Loucy (cell line): Measurements from ENCODE around the gene NARF.

Experiments
- H2AFZ ChIP-seq: fragments of 200-600 bp; sonication (generic); 2 replicates; pipeline ENCODE4 v1.6.0; 2016; ENCODE audit warnings: antibody characterized with exemption, mild to moderate bottlenecking, low read length, moderate library complexity
- H3F3A ChIP-seq: fragments of 200-600 bp; 2 replicates; pipeline ENCODE4 v1.6.0; 2016; ENCODE audit warnings: antibody characterized with exemption, low read depth, mild to moderate bottlenecking
- H3K27me3 ChIP-seq: fragments of 200-600 bp; sonication (generic); 2 replicates; pipeline ENCODE4 v1.6.1; 2014; ENCODE audit warnings: low read length, mild to moderate bottlenecking; ENCODE audit not compliant: insufficient read depth, poor library complexity, severe bottlenecking
- H3K36me3 ChIP-seq: fragments of 200-600 bp; sonication (generic); 2 replicates; pipeline ENCODE4 v1.6.1; 2016; ENCODE audit warnings: low read length; ENCODE audit not compliant: insufficient read depth
- H3K4me1 ChIP-seq: fragments of 200-600 bp; sonication (generic); 2 replicates; pipeline ENCODE4 v1.5.1; 2014; ENCODE audit warnings: low read length, mild to moderate bottlenecking; ENCODE audit not compliant: insufficient read depth, poor library complexity, severe bottlenecking
- H3K4me2 ChIP-seq: fragments of 200-600 bp; sonication (generic); 2 replicates; pipeline ENCODE4 v1.6.0; 2014; ENCODE audit warnings: antibody characterized with exemption, low read length, low read depth, mild to moderate bottlenecking; ENCODE audit not compliant: poor library complexity, severe bottlenecking
- H3K4me3 ChIP-seq: fragments of 200-600 bp; sonication (generic); 2 replicates; pipeline ENCODE4 v1.5.1; 2014; ENCODE audit warnings: low read length, mild to moderate bottlenecking, mixed read lengths; ENCODE audit not compliant: poor library complexity, severe bottlenecking
- H3K79me2 ChIP-seq: fragments of 200-600 bp; sonication (generic); 2 replicates; pipeline ENCODE4 v1.6.1; 2014; ENCODE audit warnings: low read length; ENCODE audit not compliant: insufficient read depth
- H3K9ac ChIP-seq: fragments of 200-600 bp; sonication (generic); 2 replicates; pipeline ENCODE4 v1.6.0; 2014; ENCODE audit warnings: mild to moderate bottlenecking, low read depth, low read length, moderate library complexity; ENCODE audit not compliant: poor library complexity, severe bottlenecking
- H3K9me2 ChIP-seq: fragments of 200-600 bp; sonication (generic); replicated peaks from 2 replicates; pipeline ENCODE4 v1.6.1; 2016; ENCODE audit warnings: low read depth, low read length, mixed read lengths
- H3K9me3 ChIP-seq: fragments of 200-600 bp; sonication (generic); 2 replicates; pipeline ENCODE4 v1.6.1; 2014; ENCODE audit warnings: mild to moderate bottlenecking, antibody characterized with exemption, low read length, low read depth; ENCODE audit not compliant: insufficient read depth
- H4K20me1 ChIP-seq: fragments of 200-600 bp; sonication (generic); 2 replicates; pipeline ENCODE4 v1.6.0; 2014; ENCODE audit warnings: antibody characterized with exemption, low read length, mild to moderate bottlenecking; ENCODE audit not compliant: insufficient read depth, poor library complexity, severe bottlenecking
- EZH2phosphoT487 ChIP-seq: fragments of 200-600 bp; IDR thresholded peaks from 2 replicates; pipeline ENCODE4 v1.6.1; 2018; ENCODE audit warnings: antibody characterized with exemption, mild to moderate bottlenecking, moderate library complexity, borderline replicate concordance
- TF ChIP-seq, protein P1 (sequence below): fragments of 200-600 bp; sonication (generic); conservative IDR thresholded peaks from 2 replicates; pipeline ENCODE4 v1.5.1; 2014; ENCODE audit warnings: mild to moderate bottlenecking, antibody characterized with exemption, low read length

Gene NARF

DNA sequence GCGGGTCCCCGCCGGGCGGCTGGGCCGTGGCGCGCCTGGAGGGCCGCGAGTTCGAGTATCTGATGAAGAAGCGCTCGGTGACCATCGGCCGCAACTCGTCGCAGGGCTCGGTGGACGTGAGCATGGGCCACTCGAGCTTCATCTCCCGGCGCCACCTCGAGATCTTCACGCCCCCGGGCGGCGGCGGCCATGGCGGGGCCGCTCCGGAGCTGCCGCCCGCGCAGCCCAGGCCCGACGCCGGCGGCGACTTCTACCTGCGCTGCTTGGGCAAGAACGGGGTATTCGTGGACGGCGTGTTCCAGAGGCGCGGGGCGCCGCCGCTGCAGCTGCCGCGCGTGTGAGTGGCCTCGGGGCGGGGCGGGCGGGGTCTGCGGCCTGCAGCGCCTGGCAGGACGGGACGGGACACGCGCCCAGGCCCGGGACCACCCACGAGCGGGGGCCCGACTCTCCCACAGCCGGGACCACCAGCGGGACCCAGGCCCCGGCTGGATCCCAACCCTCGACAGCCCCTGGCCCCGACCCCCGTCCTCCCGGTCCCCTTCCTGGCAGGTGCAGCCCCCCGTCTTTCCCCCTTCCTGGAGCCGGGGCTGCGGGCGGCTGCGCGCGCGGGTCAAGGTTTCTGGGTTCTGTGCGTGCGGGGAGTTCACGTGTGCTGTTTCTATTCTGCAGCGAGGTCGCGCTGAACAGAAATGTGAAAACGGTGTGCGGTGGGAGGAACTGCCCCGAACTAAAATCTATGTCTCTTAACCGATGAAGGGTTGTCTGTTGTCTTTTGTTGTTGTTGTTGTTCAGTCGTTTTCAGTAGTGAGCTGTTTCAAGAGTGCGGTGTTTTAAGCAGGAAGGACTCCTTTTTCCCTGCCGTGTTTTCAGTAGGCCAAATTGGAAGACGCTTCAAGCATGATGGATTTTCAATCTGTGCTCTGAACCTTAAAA lies 61.7 kb downstream of the NARF start:
- H3K9me2 ChIP-seq: no peaks in the 10 kb centered on the region
- H3K9me3 ChIP-seq: no peaks in the 10 kb centered on the region
- H2AFZ ChIP-seq: no peak overlapping the region
- H3K27me3 ChIP-seq: no peaks in the 10 kb centered on the region
- TF ChIP-seq, protein P1, sequence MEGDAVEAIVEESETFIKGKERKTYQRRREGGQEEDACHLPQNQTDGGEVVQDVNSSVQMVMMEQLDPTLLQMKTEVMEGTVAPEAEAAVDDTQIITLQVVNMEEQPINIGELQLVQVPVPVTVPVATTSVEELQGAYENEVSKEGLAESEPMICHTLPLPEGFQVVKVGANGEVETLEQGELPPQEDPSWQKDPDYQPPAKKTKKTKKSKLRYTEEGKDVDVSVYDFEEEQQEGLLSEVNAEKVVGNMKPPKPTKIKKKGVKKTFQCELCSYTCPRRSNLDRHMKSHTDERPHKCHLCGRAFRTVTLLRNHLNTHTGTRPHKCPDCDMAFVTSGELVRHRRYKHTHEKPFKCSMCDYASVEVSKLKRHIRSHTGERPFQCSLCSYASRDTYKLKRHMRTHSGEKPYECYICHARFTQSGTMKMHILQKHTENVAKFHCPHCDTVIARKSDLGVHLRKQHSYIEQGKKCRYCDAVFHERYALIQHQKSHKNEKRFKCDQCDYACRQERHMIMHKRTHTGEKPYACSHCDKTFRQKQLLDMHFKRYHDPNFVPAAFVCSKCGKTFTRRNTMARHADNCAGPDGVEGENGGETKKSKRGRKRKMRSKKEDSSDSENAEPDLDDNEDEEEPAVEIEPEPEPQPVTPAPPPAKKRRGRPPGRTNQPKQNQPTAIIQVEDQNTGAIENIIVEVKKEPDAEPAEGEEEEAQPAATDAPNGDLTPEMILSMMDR: no peak
- no peak for TF ChIP-seq EZH2phosphoT487
- no peaks in the 10 kb centered on the region for H3K36me3 ChIP-seq
- no peaks in the 10 kb centered on the region for H3F3A ChIP-seq
- H3K4me3 ChIP-seq: peak overlapping the region; percentile 99
- peak overlapping the region; percentile 80 for H3K9ac ChIP-seq
- peaks cover 54% of the 10 kb centered on the region for H3K79me2 ChIP-seq
- H4K20me1 ChIP-seq: peaks cover 48% of the 10 kb centered on the region
- H3K4me2 ChIP-seq: peak overlapping the region; percentile 99
- peaks cover 33% of the 10 kb centered on the region for H3K4me1 ChIP-seq

DNA sequence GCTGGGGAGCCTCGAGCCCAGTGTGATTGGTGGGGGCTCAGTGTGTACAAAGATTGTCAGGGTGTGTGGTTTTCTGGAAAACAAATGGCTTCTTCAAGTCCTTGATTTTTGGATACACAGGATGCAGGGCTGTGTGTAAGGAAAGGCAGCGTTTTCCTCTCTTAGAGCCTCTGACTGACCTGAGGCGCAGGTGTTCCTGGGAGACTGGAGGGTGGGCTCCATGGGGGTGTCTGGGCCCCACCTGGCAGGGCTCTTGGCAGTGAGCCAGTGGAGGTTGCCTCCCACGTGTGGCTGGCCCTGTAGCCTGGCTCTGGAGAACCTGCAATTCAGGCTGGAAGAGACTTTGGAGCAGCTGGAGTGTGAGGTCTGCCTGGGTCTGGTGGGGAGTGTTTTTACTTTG lies 66.0 kb downstream of the NARF start:
- H4K20me1 ChIP-seq: peaks cover 91% of the 10 kb centered on the region
- no peaks in the 10 kb centered on the region for H3K27me3 ChIP-seq
- H3K9me2 ChIP-seq: no peaks in the 10 kb centered on the region
- H3F3A ChIP-seq: peaks cover 4% of the 10 kb centered on the region; the same call in 1 of the 2 replicates
- no peaks in the 10 kb centered on the region for H3K9me3 ChIP-seq
- peak overlapping the region; percentile 99 for H3K4me3 ChIP-seq
- H2AFZ ChIP-seq: no peak overlapping the region
- peak overlapping the region; percentile 99 for H3K4me2 ChIP-seq
- H3K79me2 ChIP-seq: peaks cover 97% of the 10 kb centered on the region
- peak overlapping the region; percentile 80 for H3K9ac ChIP-seq
- TF ChIP-seq, protein P1: no peak
- TF ChIP-seq EZH2phosphoT487: no peak
- H3K4me1 ChIP-seq: peaks cover 45% of the 10 kb centered on the region
- no peaks in the 10 kb centered on the region for H3K36me3 ChIP-seq

GRCh38 chr17:82525712-82526111 lies 67.2 kb downstream of the NARF start:
- Histone ChIP-seq H3F3A (peaks cover 4% of the 10 kb centered on the region; the same call in 1 of the 2 replicates), H3K4me3 (no peak overlapping the region), H3K27me3 (no peaks in the 10 kb centered on the region), H4K20me1 (peaks cover 95% of the 10 kb centered on the region), H3K9ac (no peak overlapping the region), H3K9me3 (no peaks in the 10 kb centered on the region), H3K9me2 (no peaks in the 10 kb centered on the region), H3K4me2 (peak overlapping the region; percentile 30), H3K36me3 (no peaks in the 10 kb centered on the region), H2AFZ (no peak overlapping the region), H3K4me1 (peaks cover 46% of the 10 kb centered on the region), H3K79me2 (peaks cover 100% of the 10 kb centered on the region)
- TF ChIP-seq, protein P1: no peak
- TF ChIP-seq EZH2phosphoT487: no peak
